ENCODE data around the gene IFI27. TPM values are rescaled to one million over a fixed set of nuclear protein-coding genes. Genes with fewer than 3 reads are reported as not detected.

The IFI27 gene
- polyA plus RNA-seq, 4 donors = 9.3 to 1,277 (median 545) TPM

DNA sequence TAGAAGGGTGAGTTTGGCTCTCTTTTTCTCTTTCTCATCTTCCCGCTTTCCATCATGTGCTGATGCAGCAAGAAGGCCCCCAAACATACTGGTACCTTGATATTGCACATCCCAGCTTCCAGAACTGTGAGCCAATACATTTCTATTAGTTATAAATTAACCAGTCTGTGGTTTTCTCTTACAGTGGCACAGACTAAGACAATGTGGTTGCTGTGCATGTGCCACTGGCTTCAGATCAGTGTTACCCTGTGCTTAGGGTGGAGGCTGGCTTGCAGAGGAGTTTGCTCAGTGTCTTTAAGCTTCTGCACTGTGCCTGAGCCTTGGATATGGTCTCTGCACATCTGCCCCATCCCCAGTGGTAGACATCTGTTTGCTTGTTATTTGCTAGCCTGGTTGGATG lies 13.3 kb downstream of the IFI27 start:
- no peak for DNase-seq
- Histone ChIP-seq H3K27ac (ENCODE audit: low read depth in 1 of 3, low read length in 2 of 3) (no peak overlapping the region), H3K4me1 (ENCODE audit: control insufficient read depth in 3 of 3, insufficient read depth in 2 of 3, low read depth in 1 of 3, low read length in 2 of 3) (peaks cover 0 to 5% (median 0%) of the 10 kb centered on the region in 3 donors), H3K36me3 (ENCODE audit: control insufficient read depth in 3 of 3, insufficient read depth in 2 of 3, low read depth in 1 of 3, low read length in 3 of 3) (peaks cover 0 to 11% (median 0%) of the 10 kb centered on the region in 3 donors), H3K4me3 (ENCODE audit: low read depth in 1 of 3, low read length in 3 of 3) (no peak overlapping the region), H3K27me3 (ENCODE audit: control insufficient read depth in 3 of 3, insufficient read depth in 3 of 3, low read length in 3 of 3) (peaks cover 0 to 2% (median 0%) of the 10 kb centered on the region in 3 donors), H3K9me3 (ENCODE audit: control insufficient read depth in 2 of 2, insufficient read depth in 1 of 2, low read depth in 1 of 2, low read length in 1 of 2) (peaks cover 0 to 14% of the 10 kb centered on the region in 2 donors)
- no peak for FAIRE-seq
- 90 to 92% (median 91%) methylated on average over 1 of the region's 1 CpG for WGBS, 3 donors

DNA sequence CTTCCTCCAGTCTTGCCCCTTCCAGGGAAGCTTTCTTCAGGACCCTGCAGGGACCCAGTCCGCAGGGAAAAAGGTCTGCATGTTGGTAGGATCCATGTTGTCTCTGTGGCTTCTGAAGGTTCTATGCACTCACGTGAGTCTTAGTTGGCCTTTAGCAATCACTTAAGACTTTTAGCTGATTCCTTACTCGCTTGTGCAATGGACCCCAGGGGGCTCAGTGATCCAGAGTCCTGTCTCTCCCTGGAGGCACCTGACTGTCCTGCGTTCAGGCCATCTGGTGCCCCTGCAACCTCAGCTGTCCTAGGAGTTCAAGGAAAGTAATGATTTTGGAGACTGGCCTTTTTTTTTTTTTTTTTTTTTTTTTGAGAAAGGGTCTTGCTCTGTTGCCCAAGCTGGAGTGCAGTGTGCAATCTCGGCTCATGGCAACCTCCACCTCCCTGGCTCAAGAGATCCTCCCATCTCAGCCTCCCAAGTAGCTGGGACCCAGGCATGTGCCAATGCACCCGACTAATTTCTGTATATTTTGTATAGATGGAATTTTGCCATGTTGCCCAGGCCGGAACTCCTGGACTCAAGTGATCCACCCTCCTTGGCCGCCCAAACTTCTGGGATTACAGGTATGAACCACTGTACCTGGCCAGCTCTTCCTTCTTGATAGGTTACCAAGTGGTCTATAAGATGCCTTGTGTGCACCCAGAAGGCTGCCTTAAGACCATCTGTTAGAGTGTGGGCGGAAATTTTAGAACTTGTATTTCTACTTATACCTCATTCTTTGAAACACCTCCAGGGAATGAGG lies 14.2 kb downstream of the IFI27 start:
- Histone ChIP-seq H3K4me3 (ENCODE audit: low read depth in 1 of 3, low read length in 3 of 3) (no peak overlapping the region), H3K4me1 (ENCODE audit: control insufficient read depth in 3 of 3, insufficient read depth in 2 of 3, low read depth in 1 of 3, low read length in 2 of 3) (peaks cover 0 to 8% (median 0%) of the 10 kb centered on the region in 3 donors), H3K9me3 (ENCODE audit: control insufficient read depth in 2 of 2, insufficient read depth in 1 of 2, low read depth in 1 of 2, low read length in 1 of 2) (peaks cover 0 to 10% of the 10 kb centered on the region in 2 donors), H3K36me3 (ENCODE audit: control insufficient read depth in 3 of 3, insufficient read depth in 2 of 3, low read depth in 1 of 3, low read length in 3 of 3) (peaks cover 0 to 11% (median 0%) of the 10 kb centered on the region in 3 donors), H3K27me3 (ENCODE audit: control insufficient read depth in 3 of 3, insufficient read depth in 3 of 3, low read length in 3 of 3) (no peaks in the 10 kb centered on the region), H3K27ac (ENCODE audit: low read depth in 1 of 3, low read length in 2 of 3) (no peak overlapping the region)
- DNase-seq = no peak
- no peak for FAIRE-seq
- WGBS, 3 donors = 83 to 92% (median 89%) methylated on average over 9 of the region's 9 CpGs

DNA sequence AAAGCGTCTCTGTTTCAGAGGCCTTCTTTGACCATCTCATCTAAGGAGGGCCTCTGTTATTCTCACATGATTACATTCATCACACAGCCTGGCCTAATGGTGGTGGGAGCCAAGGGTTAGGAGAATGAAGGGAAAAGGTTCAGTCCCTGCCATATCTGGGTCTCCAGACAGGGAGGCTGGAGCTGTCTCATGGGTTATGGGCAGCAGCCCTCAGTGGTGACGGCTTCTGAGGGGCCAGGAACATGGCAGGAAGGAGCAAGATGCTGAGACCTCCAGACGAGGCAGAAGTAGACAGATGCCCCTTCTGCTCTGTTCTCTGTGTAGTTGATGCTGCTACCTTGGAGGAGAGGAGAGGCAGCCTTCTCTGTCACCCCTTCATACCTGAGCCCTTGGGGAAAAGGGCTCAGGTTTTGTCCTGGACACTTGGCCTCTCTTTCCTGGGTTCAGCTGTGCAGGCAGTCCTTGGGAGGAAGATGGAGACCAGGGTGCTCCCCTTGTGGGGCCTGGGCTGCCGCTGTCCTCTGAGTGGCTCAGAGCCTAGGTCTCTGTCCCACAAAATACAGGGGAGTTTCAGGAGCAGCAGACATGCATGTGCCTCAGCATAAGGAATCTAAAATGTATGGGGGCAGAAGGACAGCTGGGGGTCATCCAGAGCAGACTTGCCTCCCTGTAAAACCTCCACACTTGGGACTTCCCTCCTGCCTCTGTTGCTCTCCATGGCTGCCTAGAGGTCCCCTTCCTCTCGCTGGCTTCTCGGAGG lies 15.3 kb downstream of the IFI27 start:
- H3K27me3 ChIP-seq (ENCODE audit: control insufficient read depth in 3 of 3, insufficient read depth in 3 of 3, low read length in 3 of 3) = no peaks in the 10 kb centered on the region
- peaks cover 0 to 8% (median 0%) of the 10 kb centered on the region in 3 donors for H3K4me1 ChIP-seq (ENCODE audit: control insufficient read depth in 3 of 3, insufficient read depth in 2 of 3, low read depth in 1 of 3, low read length in 2 of 3)
- peaks cover 0 to 11% (median 0%) of the 10 kb centered on the region in 3 donors for H3K36me3 ChIP-seq (ENCODE audit: control insufficient read depth in 3 of 3, insufficient read depth in 2 of 3, low read depth in 1 of 3, low read length in 3 of 3)
- no peak for FAIRE-seq
- WGBS, 3 donors = 90 to 96% (median 90%) methylated on average over 6 of the region's 6 CpGs
- DNase-seq = no peak
- H3K4me3 ChIP-seq (ENCODE audit: low read depth in 1 of 3, low read length in 3 of 3) = no peak overlapping the region
- H3K27ac ChIP-seq (ENCODE audit: low read depth in 1 of 3, low read length in 2 of 3) = no peak overlapping the region
- H3K9me3 ChIP-seq (ENCODE audit: control insufficient read depth in 2 of 2, insufficient read depth in 1 of 2, low read depth in 1 of 2, low read length in 1 of 2) = peaks cover 0 to 3% of the 10 kb centered on the region in 2 donors

DNA sequence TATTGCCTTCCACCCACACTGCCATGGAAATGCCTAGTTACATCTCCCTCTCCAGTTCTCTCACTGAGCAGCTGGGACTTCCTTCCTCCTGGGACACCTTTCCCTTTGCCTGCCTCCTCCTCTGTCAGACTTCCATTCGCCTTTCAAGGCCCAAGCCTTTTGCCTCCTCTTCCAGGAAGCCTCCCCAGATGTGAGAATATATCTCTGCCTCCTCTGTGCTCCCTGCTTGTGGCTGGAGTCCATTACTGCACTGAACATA lies 15.8 kb downstream of the IFI27 start:
- DNase-seq = no peak
- WGBS, 3 donors = 77 to 85% (median 79%) methylated on average over 1 of the region's 1 CpG

DNA sequence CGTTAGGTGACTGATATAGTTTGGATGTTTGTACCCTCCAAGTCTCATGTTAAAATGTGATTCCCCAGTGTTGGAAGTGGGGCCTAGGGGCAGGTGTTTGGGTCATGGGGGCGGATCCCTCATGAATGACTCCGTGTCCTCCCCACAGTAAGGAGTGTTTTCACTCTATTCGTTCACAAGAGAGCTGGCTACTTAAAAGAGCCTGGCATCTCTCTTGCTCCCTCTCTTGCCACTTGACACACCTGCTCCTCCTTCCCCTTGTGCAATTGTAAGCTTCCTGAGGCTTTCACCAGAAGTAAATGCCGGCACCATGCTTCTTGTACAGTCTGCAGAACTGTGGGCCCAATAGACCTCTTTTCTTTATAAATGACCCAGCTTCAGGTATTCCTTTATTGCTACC lies 16.3 kb downstream of the IFI27 start:
- H3K27ac ChIP-seq (ENCODE audit: low read depth in 1 of 3, low read length in 2 of 3) = no peak overlapping the region
- H3K36me3 ChIP-seq (ENCODE audit: control insufficient read depth in 3 of 3, insufficient read depth in 2 of 3, low read depth in 1 of 3, low read length in 3 of 3) = peaks cover 0 to 11% (median 0%) of the 10 kb centered on the region in 3 donors
- no peak overlapping the region for H3K4me3 ChIP-seq (ENCODE audit: low read depth in 1 of 3, low read length in 3 of 3)
- FAIRE-seq = no peak
- no peaks in the 10 kb centered on the region for H3K9me3 ChIP-seq (ENCODE audit: control insufficient read depth in 2 of 2, insufficient read depth in 1 of 2, low read depth in 1 of 2, low read length in 1 of 2)
- H3K27me3 ChIP-seq (ENCODE audit: control insufficient read depth in 3 of 3, insufficient read depth in 3 of 3, low read length in 3 of 3) = no peaks in the 10 kb centered on the region
- no peak for DNase-seq
- WGBS, 3 donors = 83 to 87% (median 85%) methylated on average over 5 of the region's 5 CpGs
- H3K4me1 ChIP-seq (ENCODE audit: control insufficient read depth in 3 of 3, insufficient read depth in 2 of 3, low read depth in 1 of 3, low read length in 2 of 3) = peaks cover 0 to 8% (median 0%) of the 10 kb centered on the region in 3 donors

More for the DNA sequence above, 15.8 kb downstream of the IFI27 start:
- H3K4me3 ChIP-seq (ENCODE audit: low read depth in 1 of 3, low read length in 3 of 3) = no peak overlapping the region
- H3K4me1 ChIP-seq (ENCODE audit: control insufficient read depth in 3 of 3, insufficient read depth in 2 of 3, low read depth in 1 of 3, low read length in 2 of 3) = peaks cover 0 to 8% (median 0%) of the 10 kb centered on the region in 3 donors
- peaks cover 0 to 11% (median 0%) of the 10 kb centered on the region in 3 donors for H3K36me3 ChIP-seq (ENCODE audit: control insufficient read depth in 3 of 3, insufficient read depth in 2 of 3, low read depth in 1 of 3, low read length in 3 of 3)
- no peak overlapping the region for H3K27ac ChIP-seq (ENCODE audit: low read depth in 1 of 3, low read length in 2 of 3)
- no peaks in the 10 kb centered on the region for H3K27me3 ChIP-seq (ENCODE audit: control insufficient read depth in 3 of 3, insufficient read depth in 3 of 3, low read length in 3 of 3)
- H3K9me3 ChIP-seq (ENCODE audit: control insufficient read depth in 2 of 2, insufficient read depth in 1 of 2, low read depth in 1 of 2, low read length in 1 of 2) = no peaks in the 10 kb centered on the region
- no peak for FAIRE-seq

DNA sequence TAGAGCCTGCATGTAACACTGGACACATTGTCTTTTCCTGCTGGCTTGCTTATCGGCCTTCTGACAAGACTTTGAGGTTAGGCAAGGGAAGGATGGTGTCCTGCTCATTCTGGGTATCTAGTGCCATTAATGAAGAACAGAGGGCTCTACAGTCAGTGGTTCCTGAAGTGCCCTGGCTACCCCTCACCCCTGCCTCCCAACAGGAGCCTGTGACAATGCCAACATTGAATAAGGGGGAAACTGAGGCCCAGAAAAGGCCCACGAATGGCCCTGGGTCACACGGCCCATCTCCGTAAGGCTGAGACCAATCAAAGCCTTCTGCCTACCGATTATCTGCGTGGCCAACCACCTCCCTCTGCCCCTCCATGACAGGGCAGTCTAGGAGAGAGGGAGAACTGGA lies 16.8 kb downstream of the IFI27 start:
- FAIRE-seq (no peak), DNase-seq (no peak)
- Histone ChIP-seq H3K36me3 (ENCODE audit: control insufficient read depth in 3 of 3, insufficient read depth in 2 of 3, low read depth in 1 of 3, low read length in 3 of 3) (peaks cover 0 to 11% (median 0%) of the 10 kb centered on the region in 3 donors), H3K4me3 (ENCODE audit: low read depth in 1 of 3, low read length in 3 of 3) (no peak overlapping the region), H3K27ac (ENCODE audit: low read depth in 1 of 3, low read length in 2 of 3) (no peak overlapping the region), H3K27me3 (ENCODE audit: control insufficient read depth in 3 of 3, insufficient read depth in 3 of 3, low read length in 3 of 3) (no peaks in the 10 kb centered on the region), H3K9me3 (ENCODE audit: control insufficient read depth in 2 of 2, insufficient read depth in 1 of 2, low read depth in 1 of 2, low read length in 1 of 2) (no peaks in the 10 kb centered on the region), H3K4me1 (ENCODE audit: control insufficient read depth in 3 of 3, insufficient read depth in 2 of 3, low read depth in 1 of 3, low read length in 2 of 3) (peaks cover 0 to 8% (median 0%) of the 10 kb centered on the region in 3 donors)
- 88 to 96% (median 94%) methylated on average over 6 of the region's 6 CpGs for WGBS, 3 donors

DNA sequence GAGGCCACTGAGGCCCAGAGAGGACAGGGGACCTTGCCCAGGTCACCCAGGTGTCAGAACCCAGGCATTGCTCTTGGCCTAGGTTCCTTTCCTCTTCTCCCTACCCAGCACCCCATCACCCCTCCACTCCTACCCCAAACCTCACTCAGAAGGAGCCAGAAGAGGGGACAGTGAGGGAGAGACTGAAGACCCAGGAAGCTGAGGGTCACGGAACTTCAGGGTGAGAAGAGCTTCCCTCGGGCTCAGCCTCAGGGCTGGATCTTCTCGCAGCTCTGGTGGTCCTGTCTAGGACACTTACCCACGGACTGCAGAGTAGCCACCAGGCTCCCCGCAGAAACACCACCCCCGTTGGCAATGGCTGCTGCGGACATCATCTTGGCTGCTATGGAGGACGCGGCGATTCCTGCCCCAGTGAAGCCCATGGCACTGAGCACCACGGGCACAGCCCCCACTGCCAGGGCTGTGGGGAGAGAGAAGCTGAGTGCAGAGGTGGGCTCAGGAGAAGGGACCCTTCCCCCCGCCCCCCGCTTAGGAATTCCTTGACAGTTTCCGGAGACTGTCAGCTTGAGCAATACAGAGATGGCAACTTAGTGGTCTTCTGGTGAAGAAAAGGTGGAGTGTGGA lies 17.8 kb downstream of the IFI27 start:
- DNase-seq (no peak), FAIRE-seq (no peak)
- Histone ChIP-seq H3K27me3 (ENCODE audit: control insufficient read depth in 3 of 3, insufficient read depth in 3 of 3, low read length in 3 of 3) (no peaks in the 10 kb centered on the region), H3K9me3 (ENCODE audit: control insufficient read depth in 2 of 2, insufficient read depth in 1 of 2, low read depth in 1 of 2, low read length in 1 of 2) (no peaks in the 10 kb centered on the region), H3K27ac (ENCODE audit: low read depth in 1 of 3, low read length in 2 of 3) (no peak overlapping the region), H3K4me1 (ENCODE audit: control insufficient read depth in 3 of 3, insufficient read depth in 2 of 3, low read depth in 1 of 3, low read length in 2 of 3) (peaks cover 0 to 8% (median 0%) of the 10 kb centered on the region in 3 donors), H3K4me3 (ENCODE audit: low read depth in 1 of 3, low read length in 3 of 3) (no peak overlapping the region), H3K36me3 (ENCODE audit: control insufficient read depth in 3 of 3, insufficient read depth in 2 of 3, low read depth in 1 of 3, low read length in 3 of 3) (peaks cover 0 to 11% (median 0%) of the 10 kb centered on the region in 3 donors)
- WGBS, 3 donors = 91 to 96% (median 93%) methylated on average over 14 of the region's 14 CpGs

DNA sequence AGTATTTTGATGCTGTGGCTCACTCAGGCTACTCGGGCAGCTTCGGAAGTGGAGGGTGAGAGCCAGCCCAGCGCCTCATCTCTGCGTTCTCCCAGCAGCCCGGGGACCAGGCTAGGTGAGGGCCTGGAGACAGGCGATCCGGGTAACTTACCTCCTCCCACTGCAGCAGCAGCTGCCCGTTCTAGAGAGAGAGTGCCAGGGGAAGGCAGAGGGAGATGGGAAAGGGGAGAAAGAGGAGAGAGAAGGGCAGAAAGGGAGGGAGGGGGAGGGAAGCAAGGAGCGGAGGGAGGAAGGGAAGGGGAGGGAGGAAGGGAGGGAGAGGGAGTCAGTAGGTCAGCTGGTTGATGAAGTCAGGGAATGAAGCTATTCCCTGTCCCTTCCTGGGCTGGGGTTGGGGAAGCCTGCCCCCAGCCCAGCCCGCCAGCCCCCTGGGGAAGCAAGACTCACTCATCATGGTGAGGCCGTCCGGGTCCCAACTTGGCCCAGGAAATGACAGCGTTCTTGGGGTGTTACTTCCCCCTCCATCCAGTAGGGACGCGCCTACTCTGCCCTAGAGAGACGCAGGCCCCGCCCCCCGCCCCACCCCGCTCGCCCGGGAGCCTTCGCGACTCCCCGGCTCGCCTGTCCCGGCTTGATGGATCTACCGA lies 18.7 kb downstream of the IFI27 start, which contains the start of gene IFI27L2:
Gene IFI27L2 (minus strand): TSS at position 494 of the 647 bp plus-strand sequence. CDS start 40 bp downstream, at position 454.
- Histone ChIP-seq H3K4me3 (ENCODE audit: low read depth in 1 of 3, low read length in 3 of 3) (peak within 1 kb of the TSS; percentile 28 to 60 (median 60)), H3K4me1 (ENCODE audit: control insufficient read depth in 3 of 3, insufficient read depth in 2 of 3, low read depth in 1 of 3, low read length in 2 of 3) (peaks cover 0 to 8% (median 0%) of the 10 kb centered on the region in 3 donors), H3K27me3 (ENCODE audit: control insufficient read depth in 3 of 3, insufficient read depth in 3 of 3, low read length in 3 of 3) (no peaks in the 10 kb centered on the region), H3K36me3 (ENCODE audit: control insufficient read depth in 3 of 3, insufficient read depth in 2 of 3, low read depth in 1 of 3, low read length in 3 of 3) (peaks cover 0 to 11% (median 0%) of the 10 kb centered on the region in 3 donors), H3K9me3 (ENCODE audit: control insufficient read depth in 2 of 2, insufficient read depth in 1 of 2, low read depth in 1 of 2, low read length in 1 of 2) (no peaks in the 10 kb centered on the region), H3K27ac (ENCODE audit: low read depth in 1 of 3, low read length in 2 of 3) (peak within 1 kb of the TSS in 2 of 3 donors; percentile 46 to 61)
- FAIRE-seq (no peak), DNase-seq (peak; percentile 69 to 90)
- WGBS, 3 donors = 1 to 3% (median 2%) methylated on average over 27 of the region's 27 CpGs

All from small intestine (tissue), 7 donors.